HUES64 (cell line): ENCODE results near the gene PRG2.

Experiments used
- H3K27ac ChIP-seq: 2 replicates; pipeline ENCODE4 v1.7.0; 2013; ENCODE audit warnings: low read depth, low read length, inconsistent platforms
- H3K27me3 ChIP-seq: 2 replicates; pipeline ENCODE4 v1.6.1; 2013; ENCODE audit warnings: mild to moderate bottlenecking, low read length; ENCODE audit not compliant: insufficient read depth
- H3K36me3 ChIP-seq: 2 replicates; pipeline ENCODE4 v1.6.1; 2013; ENCODE audit warnings: mild to moderate bottlenecking, low read length; ENCODE audit not compliant: insufficient read depth
- H3K4me1 ChIP-seq: 2 replicates; pipeline ENCODE4 v1.6.1; 2013; ENCODE audit warnings: mild to moderate bottlenecking, low read length, moderate library complexity; ENCODE audit not compliant: insufficient read depth
- H3K4me3 ChIP-seq: 2 replicates; pipeline ENCODE4 v1.5.1; 2013; ENCODE audit warnings: mild to moderate bottlenecking, low read length, moderate library complexity
- H3K9ac ChIP-seq: 2 replicates; pipeline ENCODE4 v1.6.1; 2013; ENCODE audit warnings: mild to moderate bottlenecking, low read depth, low read length
- H3K9me3 ChIP-seq: 2 replicates; pipeline ENCODE4 v1.6.1; 2013; ENCODE audit warnings: low read depth, low read length; ENCODE audit not compliant: insufficient read depth
- WGBS: fragments of 150-250, 120-280 bp; methylation state at CpG from one replicate; pipeline ENCODE4 v1.1.7; 2013; ENCODE audit warnings: missing lambda C conversion rate; 5-methylcytosine and 5-hydroxymethylcytosine counted together

The PRG2 gene

DNA sequence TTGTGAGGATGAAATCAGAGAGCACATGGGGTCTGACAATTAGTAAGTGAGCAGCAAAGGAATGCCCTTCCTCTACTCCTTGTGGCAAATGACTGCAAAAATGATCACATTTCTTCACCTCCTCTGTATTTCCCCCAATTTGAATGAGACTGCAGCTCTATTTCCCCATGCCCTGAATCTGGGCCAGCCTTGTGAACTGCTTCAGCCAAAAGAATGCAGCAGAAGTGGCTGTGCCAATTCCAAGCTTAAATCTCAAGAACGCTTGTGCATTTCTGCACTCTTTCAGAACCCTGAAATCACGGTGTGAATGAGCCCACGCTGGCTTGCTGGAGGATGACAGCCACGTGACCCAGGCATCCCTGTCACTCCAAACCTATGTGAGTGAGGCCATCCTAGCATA lies 26.6 kb upstream of the PRG2 start:
- H3K9me3 ChIP-seq: no peaks in the 10 kb centered on the region
- 91% methylated on average over 4 of the region's 4 CpGs for WGBS
- 0 out of 2 replicates have a peak, but pooled peaks cover 2% of the 10 kb centered on the region for H3K4me1 ChIP-seq
- H3K9ac ChIP-seq: no peak overlapping the region
- no peak overlapping the region for H3K27ac ChIP-seq
- no peaks in the 10 kb centered on the region for H3K27me3 ChIP-seq
- no peak overlapping the region for H3K4me3 ChIP-seq
- H3K36me3 ChIP-seq: peaks cover 70% of the 10 kb centered on the region

DNA sequence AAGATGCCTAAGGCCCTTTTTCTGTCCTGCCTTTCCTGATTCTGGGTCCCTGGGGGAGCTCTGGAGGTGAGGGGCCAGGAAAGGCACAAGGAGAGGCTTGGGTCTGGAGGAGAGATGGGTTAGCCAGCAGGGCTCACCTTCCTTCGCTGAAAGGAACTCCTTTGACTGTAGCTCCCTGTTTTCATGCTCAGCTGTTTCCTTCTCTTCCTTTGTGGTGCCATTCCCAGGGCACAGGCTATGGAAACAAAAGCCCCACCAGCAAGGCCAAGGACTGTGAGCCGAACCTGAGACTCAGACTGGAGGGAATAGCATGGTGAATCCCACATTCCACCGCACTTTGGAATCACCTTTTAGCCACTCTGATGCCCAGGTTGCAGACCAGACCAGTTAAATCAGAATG lies 26.0 kb upstream of the PRG2 start:
- Histone ChIP-seq H3K27me3 (no peaks in the 10 kb centered on the region), H3K36me3 (peaks cover 74% of the 10 kb centered on the region), H3K4me1 (0 out of 2 replicates have a peak, but pooled peaks cover 2% of the 10 kb centered on the region), H3K9ac (no peak overlapping the region), H3K9me3 (no peaks in the 10 kb centered on the region), H3K4me3 (no peak overlapping the region), H3K27ac (no peak overlapping the region)
- WGBS: 93% methylated on average over 3 of the region's 3 CpGs

DNA sequence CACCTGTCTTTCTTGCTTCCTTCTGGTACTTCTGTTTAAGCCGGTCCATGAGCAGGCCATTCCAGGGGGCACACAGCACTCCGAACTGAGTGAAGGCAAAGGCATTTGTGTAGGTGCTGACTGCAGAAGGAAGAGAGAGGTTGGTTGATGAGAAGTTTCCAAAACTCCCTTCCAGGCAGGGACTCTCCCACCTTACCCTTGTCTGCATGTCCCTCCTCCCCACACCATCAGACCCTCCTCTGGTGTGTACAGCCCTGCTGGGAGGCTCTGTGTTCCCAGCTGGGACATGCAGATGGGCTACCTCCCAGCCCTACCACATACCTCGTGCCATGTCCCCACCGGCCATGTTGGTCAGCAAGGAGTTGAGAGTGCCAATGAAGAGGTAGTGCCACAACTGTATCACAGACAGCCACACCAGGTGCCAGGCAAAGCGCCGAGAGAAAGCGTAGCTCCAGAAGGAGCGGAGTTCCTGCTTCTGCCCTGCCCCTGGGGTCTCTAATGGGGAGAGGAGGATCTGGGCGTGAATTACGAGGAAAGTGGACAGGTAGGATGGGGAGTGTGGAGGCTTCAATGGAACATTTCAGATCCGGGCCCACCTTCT lies 24.3 kb upstream of the PRG2 start:
- peaks cover 82% of the 10 kb centered on the region for H3K36me3 ChIP-seq
- no peaks in the 10 kb centered on the region for H3K9me3 ChIP-seq
- H3K4me1 ChIP-seq: 0 out of 2 replicates have a peak, but pooled peaks cover 2% of the 10 kb centered on the region
- no peak overlapping the region for H3K4me3 ChIP-seq
- no peaks in the 10 kb centered on the region for H3K27me3 ChIP-seq
- 94% methylated on average over 11 of the region's 11 CpGs for WGBS
- no peak overlapping the region for H3K27ac ChIP-seq
- no peak overlapping the region for H3K9ac ChIP-seq

DNA sequence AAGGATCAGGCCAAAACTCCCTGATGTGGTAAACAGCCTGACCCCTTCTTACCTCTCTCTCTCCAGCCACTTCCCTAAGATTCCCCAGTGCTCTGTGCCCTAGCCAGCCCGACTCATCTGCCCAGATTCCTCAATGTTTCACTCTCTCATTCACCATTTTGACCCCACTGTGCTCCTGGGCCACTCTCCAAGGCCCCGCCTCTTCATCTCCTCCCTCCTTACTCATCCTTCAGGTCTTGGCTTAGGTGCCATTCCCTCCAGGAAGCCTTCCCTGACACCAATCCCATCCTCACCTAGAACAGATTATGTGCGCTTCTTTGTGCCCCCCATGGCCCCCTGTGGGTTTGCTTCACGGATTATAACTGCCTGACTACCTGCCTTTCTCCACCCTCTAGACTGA lies 23.2 kb upstream of the PRG2 start:
- Histone ChIP-seq H3K27ac (no peak overlapping the region), H3K4me3 (no peak overlapping the region), H3K4me1 (0 out of 2 replicates have a peak, but pooled peaks cover 2% of the 10 kb centered on the region), H3K9ac (no peak overlapping the region), H3K27me3 (no peaks in the 10 kb centered on the region), H3K9me3 (no peaks in the 10 kb centered on the region), H3K36me3 (peaks cover 91% of the 10 kb centered on the region)
- WGBS: 90% methylated on average over 4 of the region's 4 CpGs

DNA sequence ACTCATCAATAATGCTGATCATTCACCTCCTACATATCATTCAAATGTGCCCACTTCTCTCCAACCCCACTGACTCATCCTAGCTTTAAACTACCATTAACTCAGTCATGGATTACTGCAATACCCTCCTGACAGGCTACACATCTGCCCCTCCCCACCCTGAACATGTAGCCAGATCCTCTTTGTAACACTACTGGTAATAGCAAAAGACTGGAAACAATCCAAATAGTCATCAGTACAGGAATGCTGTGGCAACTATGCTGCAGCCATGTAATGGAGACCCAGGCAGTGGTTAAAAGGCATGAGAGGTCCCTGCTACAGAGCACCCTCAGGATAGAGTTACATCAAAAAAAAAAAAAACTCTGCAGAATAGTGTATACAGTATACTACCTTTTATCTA lies 19.8 kb upstream of the PRG2 start:
- Histone ChIP-seq H3K36me3 (peaks cover 77% of the 10 kb centered on the region), H3K9ac (no peak overlapping the region), H3K27ac (no peak overlapping the region), H3K4me3 (no peak overlapping the region), H3K27me3 (no peaks in the 10 kb centered on the region), H3K9me3 (no peaks in the 10 kb centered on the region), H3K4me1 (0 out of 2 replicates have a peak, but pooled peaks cover 1% of the 10 kb centered on the region)

- WGBS: 95% methylated on average over 18 of the region's 18 CpGs
- Histone ChIP-seq H3K9ac (no peak overlapping the region), H3K4me3 (no peak overlapping the region), H3K27ac (no peak overlapping the region), H3K9me3 (no peaks in the 10 kb centered on the region), H3K36me3 (peaks cover 69% of the 10 kb centered on the region), H3K4me1 (no peaks in the 10 kb centered on the region), H3K27me3 (no peaks in the 10 kb centered on the region)
Measured at GRCh38 chr11:57409321-57410100, 19.1 kb upstream of the PRG2 start.

DNA sequence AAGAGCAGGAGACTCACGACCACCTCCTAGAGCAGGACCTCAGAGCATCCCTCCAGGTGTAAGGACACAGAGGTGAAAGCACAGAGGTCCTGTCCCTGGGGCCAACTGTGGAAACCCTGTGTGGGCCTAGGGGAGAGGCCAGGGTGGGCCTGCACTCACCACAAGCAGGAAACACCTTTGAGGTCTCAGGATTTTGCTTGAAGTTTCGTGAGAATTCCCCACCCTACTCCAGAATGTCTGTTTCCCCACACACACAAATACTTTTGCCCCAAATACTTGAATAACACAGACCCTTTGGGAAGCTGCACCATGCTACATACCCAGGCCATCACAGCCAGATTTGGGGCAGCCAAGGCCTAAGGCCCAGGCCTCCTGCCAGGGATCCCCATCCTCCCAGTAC lies 18.3 kb upstream of the PRG2 start:
- WGBS: 91% methylated on average over 2 of the region's 2 CpGs
- no peak overlapping the region for H3K4me3 ChIP-seq
- no peak overlapping the region for H3K27ac ChIP-seq
- peaks cover 62% of the 10 kb centered on the region for H3K36me3 ChIP-seq
- H3K9ac ChIP-seq: no peak overlapping the region
- H3K9me3 ChIP-seq: no peaks in the 10 kb centered on the region
- H3K4me1 ChIP-seq: no peaks in the 10 kb centered on the region
- H3K27me3 ChIP-seq: no peaks in the 10 kb centered on the region

DNA sequence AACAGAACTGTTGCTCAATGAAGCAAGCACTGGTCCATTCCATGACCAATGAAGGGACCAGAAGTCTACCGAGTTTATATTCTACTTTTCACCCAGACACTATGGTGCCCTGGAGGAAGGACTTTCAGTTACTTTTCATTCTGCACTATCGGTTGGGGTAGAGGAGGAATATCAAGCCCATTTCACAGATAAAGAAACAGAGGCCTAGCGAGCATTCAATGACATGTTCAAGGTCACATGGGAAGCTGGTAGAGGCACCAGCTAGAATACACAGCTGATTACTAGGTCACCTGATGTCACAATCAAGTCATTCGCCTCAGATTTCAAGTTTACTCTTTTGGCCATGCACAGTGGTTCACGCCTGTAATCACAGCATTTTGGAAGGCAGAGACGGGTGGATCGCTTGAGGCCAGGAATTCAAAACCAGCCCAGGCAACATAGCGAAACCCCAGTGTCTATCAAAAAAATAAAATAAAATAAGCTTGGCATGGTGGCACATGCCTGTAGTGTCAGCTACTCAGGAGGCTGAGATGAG lies 17.6 kb upstream of the PRG2 start:
- H3K36me3 ChIP-seq: peaks cover 54% of the 10 kb centered on the region
- no peaks in the 10 kb centered on the region for H3K4me1 ChIP-seq
- H3K27me3 ChIP-seq: no peaks in the 10 kb centered on the region
- no peak overlapping the region for H3K4me3 ChIP-seq
- H3K9ac ChIP-seq: no peak overlapping the region
- H3K27ac ChIP-seq: no peak overlapping the region
- 93% methylated on average over 8 of the region's 8 CpGs for WGBS
- no peaks in the 10 kb centered on the region for H3K9me3 ChIP-seq

DNA sequence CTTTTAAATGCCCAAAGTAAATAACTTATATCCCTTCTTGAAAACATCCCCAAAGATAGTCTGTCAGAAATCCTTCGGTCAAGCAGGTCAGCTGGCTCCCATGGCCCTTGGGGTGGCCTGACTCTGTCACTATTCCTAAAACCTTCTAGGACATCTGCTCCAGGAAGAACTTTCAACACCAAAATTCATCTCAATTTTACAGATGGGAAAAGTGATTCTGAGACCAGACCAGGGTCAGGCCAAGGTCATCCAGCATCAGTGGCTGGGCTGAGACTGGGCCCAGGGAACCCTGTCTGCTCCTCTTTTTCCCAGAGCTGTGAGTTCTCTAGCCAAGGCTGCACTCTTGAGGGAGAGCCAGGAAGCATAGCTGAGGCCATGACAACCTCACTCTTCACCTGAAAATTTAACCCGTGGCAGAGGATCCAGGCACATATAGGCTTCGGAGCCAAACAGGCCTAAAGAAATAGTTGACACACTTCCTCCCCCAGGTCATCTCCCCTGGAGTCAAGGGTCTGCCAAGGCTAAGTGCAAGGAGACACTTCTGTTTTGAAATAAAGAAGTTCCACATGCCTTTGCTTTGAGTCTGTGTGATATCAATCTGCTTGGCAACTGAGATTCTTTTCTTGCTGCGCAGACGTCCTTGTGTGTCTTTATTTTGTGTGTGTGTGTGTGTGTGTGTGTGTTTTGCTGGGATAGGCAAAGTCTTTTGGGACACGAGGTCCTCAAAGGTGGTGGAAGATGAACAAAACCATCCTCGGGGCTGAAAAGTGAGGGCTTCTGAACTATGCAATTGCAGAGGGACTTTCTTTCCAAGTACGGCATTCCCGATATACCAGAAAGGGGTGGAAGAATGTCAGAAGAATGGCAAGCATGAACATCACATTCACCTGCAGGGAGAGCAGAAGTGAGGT lies 16.8 kb upstream of the PRG2 start:
- H3K4me1 ChIP-seq: no peaks in the 10 kb centered on the region; the same call in 1 of the 2 replicates
- H3K36me3 ChIP-seq: peaks cover 50% of the 10 kb centered on the region
- H3K27me3 ChIP-seq: no peaks in the 10 kb centered on the region
- no peak overlapping the region for H3K27ac ChIP-seq
- H3K4me3 ChIP-seq: no peak overlapping the region
- 93% methylated on average over 9 of the region's 9 CpGs for WGBS
- H3K9me3 ChIP-seq: no peaks in the 10 kb centered on the region
- H3K9ac ChIP-seq: no peak overlapping the region

- 92% methylated on average over 4 of the region's 4 CpGs for WGBS
- no peaks in the 10 kb centered on the region; the same call in 1 of the 2 replicates for H3K4me1 ChIP-seq
- no peak overlapping the region for H3K27ac ChIP-seq
- peaks cover 42% of the 10 kb centered on the region for H3K36me3 ChIP-seq
- no peaks in the 10 kb centered on the region for H3K9me3 ChIP-seq
- H3K27me3 ChIP-seq: no peaks in the 10 kb centered on the region
- no peak overlapping the region for H3K4me3 ChIP-seq
- no peak overlapping the region for H3K9ac ChIP-seq
Measured at GRCh38 chr11:57406337-57406904, 16.0 kb upstream of the PRG2 start.
